ENCODE data around the gene C1QL2.

Gene C1QL2

GRCh38 chr2:119156891-119157773 lies 1.4 kb downstream of the C1QL2 start:
- no peak for TF ChIP-seq CTCF (IDR thresholded peaks at IDR 0.05; ENCODE audit: borderline replicate concordance, insufficient read depth, low read depth, low read length)
- no peak overlapping the region for H3K4me3 ChIP-seq (ENCODE audit: low read depth, low read length)

- no peak overlapping the region for H3K4me3 ChIP-seq (ENCODE audit: low read depth, low read length)
Measured at GRCh38 chr2:119156105-119156890, 2.3 kb downstream of the C1QL2 start.

GRCh38 chr2:119155633-119156032 lies 2.9 kb downstream of the C1QL2 start:
- no peak overlapping the region for H3K4me3 ChIP-seq (ENCODE audit: low read depth, low read length)
- TF ChIP-seq CTCF (IDR thresholded peaks at IDR 0.05; ENCODE audit: borderline replicate concordance, insufficient read depth, low read depth, low read length), result no peak

More at GRCh38 chr2:119156105-119156890, 2.3 kb downstream of the C1QL2 start:
- TF ChIP-seq CTCF (IDR thresholded peaks at IDR 0.05; ENCODE audit: borderline replicate concordance, insufficient read depth, low read depth, low read length), result no peak

- TF ChIP-seq CTCF (IDR thresholded peaks at IDR 0.05; ENCODE audit: borderline replicate concordance, insufficient read depth, low read depth, low read length), result no peak
- H3K4me3 ChIP-seq (ENCODE audit: low read depth, low read length), result no peak overlapping the region
Measured at GRCh38 chr2:119154076-119154475, 4.5 kb downstream of the C1QL2 start.

- TF ChIP-seq CTCF (IDR thresholded peaks at IDR 0.05; ENCODE audit: borderline replicate concordance, insufficient read depth, low read depth, low read length), result no peak
Measured at GRCh38 chr2:119149611-119150010, 8.9 kb downstream of the C1QL2 start.

DNA sequence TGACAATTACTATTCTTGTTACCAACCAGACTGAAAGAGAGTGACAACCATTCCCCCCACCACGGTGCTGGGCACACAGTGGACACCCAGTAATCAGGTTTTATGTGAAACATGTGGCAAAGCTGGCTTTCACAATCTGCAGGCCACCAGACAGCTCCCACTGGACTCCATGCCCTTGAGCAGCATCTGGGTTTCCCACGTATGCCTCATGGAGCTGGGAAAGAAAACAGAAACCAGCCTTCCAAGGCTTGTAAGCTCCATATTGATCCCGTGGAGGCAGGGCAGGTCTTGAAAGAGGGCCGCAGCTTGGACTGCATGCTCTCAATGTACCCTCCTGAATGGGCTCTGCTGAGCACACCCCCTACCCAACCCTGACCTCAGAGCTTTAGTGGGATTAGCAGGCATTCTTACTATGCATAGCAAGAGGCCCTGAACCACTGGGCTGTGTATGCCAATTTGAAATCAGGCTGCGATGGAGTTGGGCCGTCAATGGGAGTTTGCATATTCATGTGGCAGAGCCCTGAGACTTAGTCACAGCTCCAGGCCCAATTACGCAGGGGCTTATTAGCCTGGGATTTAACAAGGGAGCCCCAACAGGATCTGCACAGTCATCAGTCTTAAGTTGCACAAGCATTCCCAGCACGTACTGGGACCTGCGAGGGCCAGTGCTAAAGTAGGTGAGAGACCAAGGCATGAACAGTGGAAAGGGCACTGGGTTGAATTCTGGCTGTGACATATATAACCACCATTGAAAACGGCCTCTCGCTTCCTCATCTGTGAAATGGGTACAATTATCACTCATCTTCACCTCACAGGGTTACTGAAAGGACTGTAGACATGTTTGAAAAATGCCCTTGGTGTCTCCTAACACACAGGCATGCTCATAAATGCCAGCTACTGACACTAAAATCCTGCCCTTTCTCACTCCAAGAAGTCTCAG lies 10.5 kb downstream of the C1QL2 start:
- TF ChIP-seq CTCF (IDR thresholded peaks at IDR 0.05; ENCODE audit: borderline replicate concordance, insufficient read depth, low read depth, low read length), result no peak
- H3K4me3 ChIP-seq (ENCODE audit: low read depth, low read length), result no peak overlapping the region

More at GRCh38 chr2:119149611-119150010, 8.9 kb downstream of the C1QL2 start:
- H3K4me3 ChIP-seq (ENCODE audit: low read depth, low read length), result no peak overlapping the region

Measured in GM12875 (cell line).